HG02840 (cell line): ENCODE measurements around the gene ZMIZ1.

Source experiments
- ATAC-seq: cut with Tn5 transposase; IDR thresholded peaks from one replicate; pipeline ENCODE4 v1.9.1; 2021; ENCODE audit warnings: mild to moderate bottlenecking, moderate library complexity, moderate number of reproducible peaks; ENCODE audit not compliant: unreplicated experiment, low FRiP score

Gene ZMIZ1

DNA sequence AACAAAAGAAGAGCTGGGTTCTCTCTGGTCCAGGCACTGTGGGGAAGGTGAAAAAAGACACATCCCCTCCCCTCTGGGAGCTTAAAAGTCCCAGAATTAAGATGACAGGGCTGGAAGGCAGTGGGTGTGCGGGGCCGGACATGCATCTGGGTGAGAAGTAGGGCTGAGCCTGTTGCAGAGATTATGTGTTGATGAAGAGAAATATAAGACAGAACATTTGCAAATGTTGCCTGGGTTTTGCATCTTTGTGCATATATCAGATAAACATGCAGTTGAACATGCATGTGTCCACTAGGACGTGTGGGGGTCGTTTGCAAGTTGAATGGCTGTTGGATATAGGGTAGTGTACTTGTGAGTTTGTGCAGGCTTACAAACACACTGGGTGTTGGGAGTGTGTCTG, 184.2 kb downstream of the ZMIZ1 start:
- no peak for ATAC-seq

DNA sequence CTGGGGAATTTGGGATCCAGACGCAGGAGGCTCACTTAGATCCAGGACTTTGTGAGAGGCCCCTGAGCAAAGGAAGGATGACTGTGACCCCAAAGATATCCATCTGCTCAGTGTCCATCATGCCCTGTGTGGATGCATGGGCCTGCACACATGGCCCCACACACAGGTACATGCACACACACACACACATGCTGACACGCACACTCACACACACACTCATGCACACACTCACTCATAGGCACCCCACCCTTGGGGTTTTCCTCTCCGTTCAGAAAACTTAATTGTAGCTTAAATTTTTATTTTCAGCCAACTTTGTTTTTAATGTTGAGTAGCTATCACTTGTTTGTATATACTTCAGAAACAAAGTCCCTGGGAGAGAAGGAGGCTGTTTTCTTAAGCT, 184.9 kb downstream of the ZMIZ1 start:
- ATAC-seq: no peak

DNA sequence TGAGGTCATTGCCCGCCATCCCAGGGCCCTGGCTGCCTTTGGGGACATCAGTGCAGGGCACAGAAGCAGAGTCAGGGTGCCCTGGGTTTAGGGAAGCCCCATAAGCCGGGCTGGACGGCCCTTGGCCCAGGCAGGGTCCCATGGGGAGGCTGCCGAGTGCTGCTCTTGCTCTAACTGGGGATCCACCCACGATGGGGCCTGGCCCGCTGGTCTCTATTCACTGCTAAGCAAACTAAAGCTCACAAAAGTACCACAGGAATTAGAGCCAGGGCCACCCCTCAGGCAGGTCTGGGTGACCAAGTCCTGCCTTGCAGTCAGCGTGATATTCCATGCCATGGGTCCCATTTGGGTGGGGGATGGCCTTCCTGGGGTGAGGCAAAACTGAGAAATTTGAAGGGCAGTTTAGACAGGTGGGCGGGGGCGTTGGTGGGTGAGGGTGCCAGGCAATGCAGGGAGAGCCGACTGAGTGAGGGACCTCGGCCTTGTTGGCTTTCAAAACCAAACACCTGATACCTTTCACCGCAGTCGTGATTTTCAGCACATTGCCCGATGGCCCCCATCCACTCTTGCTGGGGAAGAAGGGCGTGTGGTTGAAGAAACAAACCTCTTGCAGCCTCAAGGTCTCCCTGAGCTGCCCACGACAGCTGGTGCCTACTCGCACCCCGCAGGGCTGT, 185.7 kb downstream of the ZMIZ1 start:
- no peak for ATAC-seq

DNA sequence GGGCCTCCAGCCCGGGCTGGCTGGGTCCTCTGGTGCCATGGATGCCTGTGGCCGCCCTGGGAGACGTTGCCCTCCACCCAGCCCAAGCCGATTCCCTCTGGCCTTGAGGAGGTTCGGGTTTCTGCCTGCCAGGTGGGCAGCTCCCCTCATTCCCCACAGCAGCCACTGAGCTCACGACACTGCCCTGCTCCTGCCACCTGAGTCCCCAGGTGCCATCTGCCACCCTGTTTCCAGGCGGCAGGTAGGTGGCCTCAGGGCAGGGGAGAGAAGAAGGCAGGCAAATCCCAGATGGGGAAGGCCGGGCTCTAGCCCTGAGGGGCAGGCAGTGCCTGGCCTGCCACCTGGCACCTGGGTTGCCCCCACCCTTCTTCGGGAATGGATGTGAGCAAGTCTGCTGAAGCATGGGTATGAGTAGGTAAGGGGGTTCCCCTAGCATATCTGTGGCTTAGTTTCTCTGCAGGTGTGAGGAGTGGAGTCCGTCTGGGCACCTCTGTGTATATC, 186.3 kb downstream of the ZMIZ1 start:
- no peak for ATAC-seq

DNA sequence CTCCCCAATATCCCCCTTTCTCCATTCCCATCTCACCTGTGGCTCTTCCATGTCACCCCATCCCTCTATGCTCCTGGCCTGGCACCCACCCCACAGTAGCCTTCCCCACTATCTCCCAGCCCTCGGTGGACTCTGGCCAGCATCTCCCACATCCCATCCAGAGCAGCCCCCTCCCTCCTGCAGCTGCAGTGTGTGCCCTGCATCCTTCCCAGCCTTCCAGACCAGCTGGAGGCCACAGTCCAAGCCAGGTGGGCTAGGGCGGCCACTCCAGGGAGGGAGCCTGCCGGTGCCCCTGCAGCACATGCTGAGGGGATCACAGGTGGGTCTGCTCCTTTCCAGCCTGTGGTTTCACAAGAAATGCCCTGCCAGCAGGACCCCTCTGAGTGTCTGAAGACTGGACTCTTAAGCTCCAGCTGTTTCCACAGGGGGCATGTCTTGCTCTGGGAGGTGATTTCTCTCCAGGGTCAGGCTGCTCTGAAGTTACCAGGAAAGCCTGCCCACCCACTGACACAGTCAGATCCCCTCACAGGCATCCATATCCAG, 187.6 kb downstream of the ZMIZ1 start:
- ATAC-seq: no peak

DNA sequence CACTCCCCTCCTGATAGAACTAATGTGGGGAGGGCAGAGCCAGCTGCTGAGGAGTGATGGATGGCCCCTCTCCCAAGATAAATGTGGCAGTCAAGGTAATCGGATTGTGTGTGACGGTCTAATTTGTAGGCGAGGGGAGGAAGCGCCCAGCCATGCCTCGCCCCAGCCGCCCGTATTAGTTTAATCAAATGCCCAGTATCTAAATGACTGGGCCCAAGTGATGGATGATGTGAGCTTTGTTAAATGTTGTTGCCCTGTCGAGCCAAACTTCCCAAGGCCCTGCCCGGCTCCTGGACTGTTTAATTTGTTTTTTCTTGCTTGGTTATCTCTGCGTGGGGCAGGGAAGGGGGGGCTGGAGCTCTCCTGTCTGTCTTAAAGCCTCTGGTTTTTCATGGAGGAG, 190.1 kb downstream of the ZMIZ1 start:
- no peak for ATAC-seq

DNA sequence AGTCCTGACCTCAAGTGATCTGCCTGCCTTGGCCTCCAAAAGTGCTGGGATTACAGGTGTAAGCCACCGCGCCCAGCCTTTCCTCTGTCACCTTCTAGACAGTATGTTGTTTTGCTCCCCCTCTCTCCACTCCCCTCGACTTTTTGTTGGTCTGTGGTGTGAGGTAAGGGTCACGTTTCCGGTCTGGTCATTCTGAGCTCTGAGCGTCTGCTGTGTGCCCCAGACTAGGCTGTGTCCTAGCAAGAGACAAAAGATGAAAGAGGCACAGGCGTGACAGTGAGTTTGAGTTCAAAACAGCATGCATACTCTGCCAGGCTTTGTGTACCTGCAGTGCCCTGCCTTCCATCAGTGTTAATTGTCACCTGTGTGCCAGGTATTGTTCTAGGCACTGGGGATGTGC, 191.1 kb downstream of the ZMIZ1 start:
- ATAC-seq: no peak

DNA sequence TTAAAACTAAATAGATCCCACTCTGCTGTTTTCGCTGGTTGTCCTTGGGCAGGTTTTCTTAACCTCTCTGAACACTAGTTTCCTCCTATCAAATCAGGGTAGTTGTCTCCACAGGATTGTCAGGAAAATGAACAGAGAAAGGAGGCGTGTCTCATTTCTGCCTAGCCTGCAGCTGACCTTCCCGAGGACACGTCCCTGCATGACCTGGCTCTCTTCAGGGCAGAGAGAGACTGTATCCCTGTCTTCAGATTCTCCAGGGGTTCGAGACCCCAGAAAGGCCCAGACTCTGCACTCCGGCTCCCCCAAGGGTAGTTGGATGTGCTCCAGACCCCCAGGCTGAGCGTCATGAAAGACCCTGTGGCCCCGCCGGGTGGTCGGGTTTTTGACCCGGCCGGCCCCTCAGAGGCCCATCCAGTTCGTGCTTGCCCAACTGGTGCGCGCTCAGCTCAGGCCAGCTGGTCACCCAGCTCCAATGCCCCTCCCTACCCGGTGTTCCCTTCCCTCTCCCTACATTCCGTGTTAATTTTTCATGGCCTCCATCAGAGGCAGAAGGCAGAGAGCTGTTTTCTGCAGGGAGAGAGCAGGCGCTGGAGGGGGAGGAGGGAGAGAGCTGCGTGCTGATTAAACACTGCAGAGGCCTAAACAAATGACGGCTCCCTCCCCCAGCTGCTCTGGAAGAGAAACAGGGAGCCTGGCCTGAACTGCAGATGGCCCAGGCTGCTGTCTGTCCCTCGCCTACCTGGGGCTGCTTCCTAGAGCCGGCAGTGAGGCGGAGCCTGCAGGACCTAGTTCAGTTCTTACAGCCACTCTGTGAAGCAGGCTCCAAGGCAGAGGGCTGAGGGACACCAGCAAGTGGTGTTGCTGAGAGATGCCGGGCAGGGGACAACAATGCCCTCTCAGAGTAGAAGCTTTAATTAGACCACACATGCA, 192.3 kb downstream of the ZMIZ1 start:
- no peak for ATAC-seq

DNA sequence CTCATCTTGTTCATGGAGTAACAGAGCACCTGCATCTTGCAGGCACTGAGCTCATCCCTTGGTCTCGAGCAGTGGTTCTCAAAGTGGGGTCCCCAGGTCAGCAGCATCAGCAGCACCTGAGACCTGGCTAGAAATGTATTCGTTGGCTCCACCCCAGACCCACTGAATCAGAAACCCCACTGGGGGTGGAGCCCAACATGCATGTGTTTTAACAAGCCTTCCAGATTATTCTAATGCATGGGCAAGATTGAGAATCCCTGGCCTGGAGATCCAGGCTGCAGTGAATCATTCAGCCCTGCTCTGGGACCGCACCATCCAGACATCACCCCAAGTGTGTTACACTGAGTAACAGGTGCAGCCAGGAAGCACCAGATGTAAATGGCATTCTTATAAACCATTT, 193.4 kb downstream of the ZMIZ1 start:
- ATAC-seq: no peak

DNA sequence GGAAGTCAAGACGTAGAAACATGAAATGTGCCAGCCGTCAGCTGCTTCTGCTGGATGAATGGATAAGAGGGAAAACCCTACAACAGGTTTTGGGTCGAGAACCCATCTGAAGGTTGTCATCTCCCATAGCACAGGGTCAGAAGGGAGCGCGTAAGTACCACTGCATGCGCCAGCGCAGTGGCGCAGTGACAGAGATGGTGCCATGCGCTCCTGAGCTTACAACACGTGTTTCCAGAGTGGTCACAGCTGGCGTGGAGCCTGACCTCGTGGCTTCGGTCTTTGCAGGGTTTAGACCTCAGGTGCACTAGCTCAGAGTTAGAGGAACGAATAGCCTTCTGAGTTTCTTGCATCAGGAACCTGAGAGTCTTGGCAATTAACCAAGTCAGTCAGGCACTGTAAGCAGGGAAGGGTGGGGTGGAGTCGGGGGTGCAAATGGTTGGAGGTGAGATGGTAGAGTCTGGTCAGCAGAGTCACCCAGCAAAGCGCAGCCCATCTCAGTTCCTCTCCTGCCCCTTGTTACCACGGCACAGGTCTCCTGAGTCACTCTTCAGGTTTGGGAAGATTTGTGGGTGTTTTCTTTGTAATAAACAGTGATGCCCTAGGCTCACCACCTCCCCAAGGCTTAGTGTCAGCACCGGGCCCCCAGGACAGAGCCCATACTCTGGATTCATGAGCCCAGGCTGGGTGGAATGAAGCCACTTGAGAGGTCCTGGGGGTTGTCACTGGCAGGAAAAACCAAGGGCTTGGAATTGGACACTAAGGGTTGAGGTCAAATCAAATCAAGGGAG, 194.4 kb downstream of the ZMIZ1 start:
- ATAC-seq: no peak

DNA sequence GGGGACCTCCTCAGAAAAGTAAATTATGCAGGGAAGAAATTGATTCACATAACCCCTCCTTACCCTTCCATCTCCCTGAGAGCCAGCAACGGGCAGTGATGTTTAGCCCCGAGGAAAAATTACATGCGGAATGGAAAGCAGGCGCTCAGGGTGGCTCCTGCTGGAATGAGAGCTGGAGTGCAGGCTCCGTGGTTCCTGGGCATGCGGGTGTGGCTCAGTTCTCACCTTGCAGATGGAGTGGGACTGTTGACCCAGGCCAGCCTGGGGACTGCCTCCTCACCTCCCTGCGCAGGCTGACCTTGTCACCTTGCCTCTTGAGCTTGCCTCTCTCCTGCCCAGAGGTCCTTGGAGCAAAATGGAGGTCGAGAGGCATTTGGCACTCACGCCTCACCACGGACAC, 195.2 kb downstream of the ZMIZ1 start:
- no peak for ATAC-seq

DNA sequence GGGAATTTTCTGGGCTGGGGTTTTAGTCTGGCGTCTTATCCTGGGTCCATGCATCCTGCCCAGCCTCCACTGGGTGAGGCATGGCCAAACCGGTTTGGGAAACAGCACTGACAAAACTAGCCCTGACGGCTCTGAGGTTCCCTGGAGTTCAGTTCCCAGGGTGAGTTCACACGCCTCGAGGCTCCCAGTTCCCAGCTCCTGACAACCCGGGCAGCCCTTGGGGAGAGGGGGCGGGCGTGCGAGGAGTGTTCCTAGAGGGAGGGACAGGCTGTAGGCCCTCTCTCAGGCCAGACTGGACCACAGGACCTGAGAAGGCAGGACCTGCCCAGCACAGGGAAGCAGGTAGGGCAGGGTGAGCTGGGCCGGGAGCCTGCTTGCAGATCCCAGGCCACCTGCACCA, 196.2 kb downstream of the ZMIZ1 start:
- no peak for ATAC-seq

DNA sequence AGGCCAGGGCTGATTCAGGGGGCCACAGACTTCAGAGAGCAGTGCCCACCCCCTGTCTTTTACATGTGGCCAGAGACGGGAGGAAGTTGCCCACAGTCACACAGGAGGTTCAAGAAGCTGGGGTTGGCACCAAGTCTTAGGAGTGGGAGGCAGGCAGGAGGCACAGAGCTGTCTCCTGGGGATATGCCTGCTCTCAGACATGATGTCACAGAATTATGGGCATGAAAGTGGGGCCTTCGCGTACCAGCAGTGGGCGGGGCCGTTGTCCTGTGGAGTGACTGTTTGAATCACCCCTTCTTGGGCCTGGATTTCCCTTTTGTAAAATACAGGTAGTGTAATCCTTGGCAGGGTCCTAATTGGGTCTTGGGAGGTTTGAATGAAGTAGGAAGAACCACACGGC, 197.3 kb downstream of the ZMIZ1 start:
- ATAC-seq: peak; percentile 19

DNA sequence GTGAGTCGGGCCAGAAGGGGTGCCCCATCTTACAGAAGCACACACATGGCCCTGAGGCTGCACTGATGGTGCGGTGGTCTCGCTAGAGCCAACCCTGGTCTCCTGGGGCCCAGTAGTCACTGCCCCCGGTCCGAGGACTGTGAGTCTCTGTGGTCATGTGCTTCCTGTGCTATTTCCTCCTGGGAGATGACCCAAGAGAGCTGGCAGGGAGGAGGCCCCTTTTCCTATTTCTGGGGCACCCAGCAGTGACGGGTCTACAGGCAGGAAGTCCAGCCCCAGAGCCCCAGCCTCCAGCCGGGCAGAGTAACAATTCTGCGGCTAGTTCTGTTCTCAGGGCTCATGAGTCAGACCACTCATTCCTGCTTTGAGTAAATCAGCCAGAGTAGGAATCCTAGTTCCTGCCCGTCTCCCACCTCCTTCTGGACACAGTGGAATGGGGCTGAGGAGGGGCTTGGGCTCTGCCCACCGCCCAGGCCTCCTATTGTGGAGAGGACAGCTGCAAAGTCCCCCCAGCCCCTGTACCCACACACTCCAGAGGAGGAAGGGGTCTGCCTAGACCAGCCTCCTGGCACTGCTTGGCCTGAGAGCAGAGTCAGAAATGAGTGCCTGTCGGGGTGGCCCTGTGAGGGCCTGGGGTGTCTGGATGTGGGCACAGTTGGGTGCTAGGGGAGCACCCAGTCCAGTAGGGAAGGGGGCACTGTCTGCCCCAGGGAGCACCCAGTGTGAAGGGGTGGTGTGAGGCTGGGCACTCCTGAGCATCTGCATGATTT, 198.0 kb downstream of the ZMIZ1 start:
- peak; percentile 77 for ATAC-seq

DNA sequence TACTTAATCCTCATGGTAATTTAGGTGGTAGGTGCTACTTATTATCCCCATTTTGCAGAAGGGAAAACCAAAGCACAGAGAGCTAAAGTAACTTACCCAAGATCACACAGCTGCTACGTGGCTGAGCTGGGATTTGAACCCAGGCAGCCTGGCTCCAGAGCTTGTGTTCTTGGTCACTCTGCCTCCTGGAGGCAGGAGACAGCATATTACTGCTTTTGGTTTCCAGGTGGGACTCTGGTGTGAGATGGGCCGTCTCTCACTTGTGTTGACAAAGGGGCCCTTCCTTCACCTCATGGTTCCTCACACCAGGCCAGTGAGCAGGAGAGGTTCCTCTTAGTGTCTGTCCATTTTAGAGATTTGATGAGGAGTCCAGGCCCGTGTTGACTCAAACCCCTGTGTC, 198.7 kb downstream of the ZMIZ1 start:
- no peak for ATAC-seq

DNA sequence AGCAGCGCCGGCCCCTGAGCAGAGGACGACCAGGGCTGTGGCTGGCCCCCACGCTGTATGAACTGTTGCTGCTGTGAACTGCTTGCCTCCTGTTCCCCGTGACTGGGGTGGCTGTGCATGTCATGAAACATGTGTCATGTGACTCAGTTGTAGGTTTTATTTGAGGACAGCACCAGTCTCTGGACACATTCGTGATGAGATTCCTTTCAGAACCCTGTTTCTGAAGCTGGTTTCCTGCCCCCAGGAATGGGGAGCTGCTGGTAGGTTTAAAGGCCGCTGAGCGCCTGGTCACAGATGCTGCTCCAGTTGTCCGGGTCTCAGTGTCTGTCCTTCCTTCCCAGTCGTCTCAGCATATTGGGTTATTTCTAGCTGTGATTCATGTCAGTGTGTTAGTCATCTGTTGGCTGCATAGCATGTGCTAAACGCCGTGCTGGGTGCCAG, 199.4 kb downstream of the ZMIZ1 start:
- ATAC-seq: no peak

DNA sequence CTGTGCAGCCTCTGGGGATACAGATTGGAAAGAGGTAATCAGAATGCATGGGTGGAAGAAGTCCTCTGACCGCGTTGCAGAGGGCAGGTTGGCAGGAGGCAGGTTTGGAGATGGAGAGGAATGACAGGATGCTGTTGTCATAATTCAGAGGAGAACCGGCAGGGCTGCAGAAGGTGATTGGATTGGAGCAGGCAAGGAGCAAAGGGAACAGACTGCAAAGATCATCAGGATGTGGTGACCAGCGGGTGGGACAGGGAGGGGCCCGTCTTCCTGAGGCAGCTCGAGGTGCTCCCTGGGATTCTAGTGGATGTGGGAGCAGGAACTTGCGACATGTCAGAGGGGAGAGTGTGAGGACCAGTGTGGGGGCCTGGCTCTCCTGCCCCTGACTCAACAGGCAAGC, 200.0 kb downstream of the ZMIZ1 start:
- no peak for ATAC-seq

DNA sequence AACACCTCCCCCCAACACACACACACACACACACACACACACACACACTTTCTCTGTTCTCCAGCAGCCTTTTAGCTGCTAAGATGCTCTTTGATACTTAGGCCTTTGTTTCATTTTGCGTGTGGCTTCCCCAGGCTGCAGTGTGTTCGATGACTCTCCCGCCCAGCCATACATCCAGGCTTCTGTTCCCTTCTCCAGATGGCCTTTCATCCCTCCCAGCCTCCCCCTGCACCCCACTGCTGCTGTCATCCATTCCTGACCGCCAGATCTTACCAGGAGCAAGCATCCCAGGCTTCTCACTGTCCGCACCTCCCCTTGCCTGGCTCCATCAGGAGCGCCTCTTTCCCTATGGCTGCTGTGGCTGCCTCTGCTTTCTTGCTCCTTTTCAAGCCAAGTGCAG, 200.7 kb downstream of the ZMIZ1 start:
- no peak for ATAC-seq

DNA sequence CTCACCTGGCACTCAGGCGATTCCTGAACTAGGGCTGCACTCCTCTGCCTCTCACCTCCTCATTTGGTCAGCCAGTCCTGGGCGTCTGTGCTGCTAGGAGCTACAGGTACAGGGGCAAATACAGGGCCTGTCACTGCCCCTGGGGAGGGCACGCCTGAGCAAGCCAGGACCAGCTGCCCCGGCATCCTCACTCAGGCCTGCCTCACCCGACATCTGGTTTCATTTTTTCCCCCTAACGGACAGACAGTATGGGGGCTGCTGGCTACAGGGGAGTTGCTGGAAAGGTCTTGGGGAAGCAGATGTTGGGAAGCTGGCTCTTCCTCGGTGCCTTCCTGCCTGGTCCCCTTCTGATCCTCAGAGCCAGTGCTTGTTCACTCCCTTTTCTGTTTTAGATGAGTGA, 201.2 kb downstream of the ZMIZ1 start:
- no peak for ATAC-seq
